Adrenal gland (tissue), 12 donors: ENCODE data around the gene HMGXB3. TPM values are rescaled to one million over a fixed set of nuclear protein-coding genes. Genes with fewer than 3 reads are reported as not detected.

Experiments
- DNase-seq, 7 donors: peaks; one replicate each; pipeline ENCODE4 v3.0.0-alpha.2; 2019 to 2020
- H3K27ac ChIP-seq, 5 donors: fragments of 200-600 bp; sonication (generic) in 4 of 5; 1 replicate in 3 of 5; 2 replicates in 2 of 5; pipeline versions ENCODE4 v1.5.1 to v1.8.0; 2016 to 2020; ENCODE audit warnings: mild to moderate bottlenecking in 1 of 5
- H3K27me3 ChIP-seq: fragments of 200-600 bp; 2 replicates; pipeline ENCODE4 v1.8.0; 2021
- H3K36me3 ChIP-seq, 2 donors: fragments of 200-600 bp; replicated peaks in 1 of 2; 1 replicate in 1 of 2; 2 replicates in 1 of 2; pipeline versions ENCODE4 v1.5.1 to v1.8.0; 2018 to 2022
- H3K4me1 ChIP-seq, 2 donors: fragments of 200-600 bp; replicated peaks in 1 of 2; 1 replicate in 1 of 2; 2 replicates in 1 of 2; pipeline versions ENCODE4 v1.5.1 to v1.8.0; 2018 to 2021
- H3K4me3 ChIP-seq, 4 donors: fragments of 200-600 bp; sonication (generic) in 3 of 4; one replicate each; pipeline ENCODE4 v1.5.1; 2016 to 2018
- H3K9me3 ChIP-seq, 3 donors: fragments of 200-600 bp; sonication (generic) in 1 of 3; replicated peaks in 1 of 3; 1 replicate in 2 of 3; 2 replicates in 1 of 3; pipeline versions ENCODE4 v1.5.1 to v1.8.0; 2016 to 2021
- POLR2A ChIP-seq, 2 donors: fragments of 450-650 bp; IDR thresholded peaks; one replicate each; pipeline ENCODE4 v1.6.1; 2017; ENCODE audit warnings: antibody characterized with exemption in 2 of 2, mild to moderate bottlenecking in 2 of 2, moderate library complexity in 1 of 2
- WGBS, 4 donors: extraction: QIAGEN DNeasy Blood & Tissue Kit in 2 of 4; methylation state at CpG; one replicate each; pipeline versions ENCODE4 v1.1.5 to v1.1.7; 2013 to 2017; 5-methylcytosine and 5-hydroxymethylcytosine counted together
- intact Hi-C, 2 donors: fragments of 100-400 bp; cut with DNase I; formaldehyde crosslinking; loops; one replicate each; pipeline versions ENCODE4 v1.14.1 to v1.15.0; 2022 to 2023
- polyA plus RNA-seq, 3 donors: library from polyadenylated mRNA; stranded (reverse); fragments of 200-250 nt in 2 of 3; fragments of 350-450 nt in 1 of 3; fragmentation: Illumina TruSeq in 1 of 3; extraction: RNeasy Lipid Tissue Mini Kit (QIAGEN cat#74804) in 1 of 3; gene quantifications; one replicate each; pipeline ENCODE4 v1.2.3, GENCODE V29; 2013 to 2014
- total RNA-seq, 9 donors: library from RNA; depleted of rRNA in 4 of 9; stranded (reverse); fragments of >200 nt in 4 of 9; fragments of 120-200 nt in 1 of 9; fragmentation: NEBNext Ultra II Directional in 1 of 9; extraction: Animal tissue kit (Norgen Biotek cat#: 25700) in 1 of 9; gene quantifications; one replicate each; pipeline versions ENCODE4 v1.1.0 to v1.2.4, GENCODE V29; 2013 to 2023
- TF ChIP-seq, protein P1 (sequence below), 6 experiments: fragments of 450-650 bp in 4 of 6; fragments of 200-600 bp in 2 of 6; sonication (generic) in 1 of 6; IDR thresholded peaks; 1 replicate in 5 of 6; 2 replicates in 1 of 6; pipeline versions ENCODE4 v1.5.1 to v1.8.0; 2016 to 2021; ENCODE audit warnings: antibody characterized with exemption in 6 of 6, mild to moderate bottlenecking in 2 of 6, moderate library complexity in 1 of 6
- donor health status: healthy with polysubstance abuse.
- donor health status: Bipolar disorder and iron deficiency.
- donor health status: DM: yes; HTN: yes; CAD: no.
- donor health status: DM: no; HTN: no; CAD: no.
- donor health status: DM: no; HTN: no; CAD: no.
- donor health status: DM: yes; HTN: yes; CAD: no.

HMGXB3 gene
- total and polyA plus RNA-seq, 12 donors: 22.8 to 56.5 (median 36.1) TPM

DNA sequence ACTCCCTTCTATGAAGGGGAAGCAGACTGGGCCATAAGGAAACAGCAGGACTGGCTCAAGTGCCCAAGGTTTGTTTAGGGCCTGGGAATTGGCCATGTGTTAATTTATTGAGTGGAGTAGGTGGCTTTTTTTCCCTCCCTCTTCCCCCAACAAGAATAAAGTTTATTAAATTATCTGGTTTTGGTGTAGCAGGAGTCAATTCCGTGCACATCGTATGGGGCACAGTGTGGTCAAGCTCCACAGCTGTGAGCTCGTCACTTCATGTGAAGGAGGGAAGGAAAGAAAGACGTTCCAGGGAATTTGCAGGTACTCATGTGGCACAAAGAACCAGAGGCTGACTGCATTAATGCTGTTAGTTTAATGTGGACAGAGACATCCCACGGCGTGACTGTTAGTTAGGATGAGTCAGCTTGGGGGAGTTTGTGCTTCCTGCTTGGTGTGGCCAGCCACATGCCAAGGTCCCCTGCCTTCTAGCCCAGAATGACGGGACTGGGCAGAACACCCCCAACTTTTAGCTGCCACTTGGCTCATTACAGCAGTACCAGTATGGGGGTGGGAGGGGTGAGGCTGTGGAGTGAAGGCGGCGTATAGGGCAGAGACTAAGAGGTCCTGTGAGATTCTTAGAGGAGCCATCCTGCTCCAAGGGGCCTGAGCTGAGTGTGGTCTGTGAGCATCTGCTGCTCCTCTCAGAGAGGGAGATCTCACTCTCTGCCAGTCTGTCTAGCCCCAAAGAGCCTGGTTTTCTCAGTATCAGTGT lies 52.6 kb downstream of the HMGXB3 start:
- 61 to 72% (median 69%) methylated on average over 9 of the region's 9 CpGs for WGBS, 4 donors
- intact Hi-C loops: no loop called here
- peak in 5 of 7 donors; percentile 63 to 73 (median 65) for DNase-seq
- Histone ChIP-seq H3K4me3 (no peak overlapping the region), H3K4me1 (peaks cover 0 to 25% of the 10 kb centered on the region in 2 donors), H3K27me3 (no peaks in the 10 kb centered on the region), H3K9me3 (no peaks in the 10 kb centered on the region), H3K36me3 (peaks cover 0 to 79% of the 10 kb centered on the region in 2 donors), H3K27ac (peak overlapping the region in 2 of 5 donors; percentile 26 to 62)
- TF ChIP-seq POLR2A (IDR thresholded peaks at IDR 0.05): no peak
- TF ChIP-seq, protein P1, sequence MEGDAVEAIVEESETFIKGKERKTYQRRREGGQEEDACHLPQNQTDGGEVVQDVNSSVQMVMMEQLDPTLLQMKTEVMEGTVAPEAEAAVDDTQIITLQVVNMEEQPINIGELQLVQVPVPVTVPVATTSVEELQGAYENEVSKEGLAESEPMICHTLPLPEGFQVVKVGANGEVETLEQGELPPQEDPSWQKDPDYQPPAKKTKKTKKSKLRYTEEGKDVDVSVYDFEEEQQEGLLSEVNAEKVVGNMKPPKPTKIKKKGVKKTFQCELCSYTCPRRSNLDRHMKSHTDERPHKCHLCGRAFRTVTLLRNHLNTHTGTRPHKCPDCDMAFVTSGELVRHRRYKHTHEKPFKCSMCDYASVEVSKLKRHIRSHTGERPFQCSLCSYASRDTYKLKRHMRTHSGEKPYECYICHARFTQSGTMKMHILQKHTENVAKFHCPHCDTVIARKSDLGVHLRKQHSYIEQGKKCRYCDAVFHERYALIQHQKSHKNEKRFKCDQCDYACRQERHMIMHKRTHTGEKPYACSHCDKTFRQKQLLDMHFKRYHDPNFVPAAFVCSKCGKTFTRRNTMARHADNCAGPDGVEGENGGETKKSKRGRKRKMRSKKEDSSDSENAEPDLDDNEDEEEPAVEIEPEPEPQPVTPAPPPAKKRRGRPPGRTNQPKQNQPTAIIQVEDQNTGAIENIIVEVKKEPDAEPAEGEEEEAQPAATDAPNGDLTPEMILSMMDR (IDR thresholded peaks at IDR 0.05): no peak

DNA sequence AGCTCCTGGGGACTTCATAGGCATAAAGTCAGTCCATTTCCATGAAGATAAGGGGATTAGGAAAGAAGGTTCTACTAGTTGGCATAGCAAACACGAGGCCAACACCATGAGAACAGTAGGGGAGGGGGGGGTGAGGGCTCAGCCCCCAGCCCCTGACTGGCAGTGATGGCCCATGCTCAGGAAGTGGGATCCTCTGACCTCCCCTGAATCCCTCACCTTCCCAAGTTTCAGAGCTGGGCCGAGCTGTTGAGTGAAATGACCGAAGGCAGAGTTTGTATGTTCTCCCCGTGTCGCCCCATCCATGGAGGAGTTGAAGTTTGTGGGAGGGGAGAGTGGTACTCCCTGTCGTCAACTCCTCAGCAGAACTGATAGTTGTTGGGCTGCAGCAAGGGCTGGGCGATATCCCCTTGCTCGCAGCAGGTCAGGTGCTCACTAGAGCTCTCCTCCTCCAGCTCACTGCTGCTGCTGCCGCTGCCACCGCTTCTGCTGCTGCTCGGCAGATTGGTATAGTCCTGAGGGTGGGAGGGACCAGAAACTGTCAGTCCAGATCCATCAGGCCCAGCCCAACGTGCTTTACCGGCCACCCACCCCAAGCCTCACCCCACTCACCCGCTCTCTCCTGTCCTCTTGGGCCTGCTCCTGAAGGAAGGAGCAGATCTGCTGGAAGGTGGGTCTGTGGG lies 53.3 kb downstream of the HMGXB3 start:
- DNase-seq: no peak
- TF ChIP-seq POLR2A (IDR thresholded peaks at IDR 0.05): no peak
- TF ChIP-seq, protein P1 (IDR thresholded peaks at IDR 0.05): no peak
- no peaks in the 10 kb centered on the region for H3K9me3 ChIP-seq
- H3K4me1 ChIP-seq: peaks cover 0 to 24% of the 10 kb centered on the region in 2 donors
- peaks cover 0 to 72% of the 10 kb centered on the region in 2 donors for H3K36me3 ChIP-seq
- WGBS, 4 donors: 89 to 94% (median 92%) methylated on average over 11 to 14 of the region's 14 CpGs
- intact Hi-C loops: no loop called here
- H3K4me3 ChIP-seq: no peak overlapping the region
- H3K27me3 ChIP-seq: no peaks in the 10 kb centered on the region
- H3K27ac ChIP-seq: peak overlapping the region in 2 of 5 donors; percentile 26 to 62

GRCh38 chr5:150054569-150054968 lies 54.0 kb downstream of the HMGXB3 start:
- no peak for DNase-seq
- peaks cover 0 to 23% of the 10 kb centered on the region in 2 donors for H3K4me1 ChIP-seq
- intact Hi-C loops: no loop called here
- no peaks in the 10 kb centered on the region for H3K9me3 ChIP-seq
- TF ChIP-seq, protein P1 (IDR thresholded peaks at IDR 0.05): no peak
- no peak for TF ChIP-seq POLR2A (IDR thresholded peaks at IDR 0.05)
- no peaks in the 10 kb centered on the region for H3K27me3 ChIP-seq
- WGBS, 4 donors: 89 to 100% (median 95%) methylated on average over 2 of the region's 2 CpGs
- H3K4me3 ChIP-seq: no peak overlapping the region
- peaks cover 0 to 64% of the 10 kb centered on the region in 2 donors for H3K36me3 ChIP-seq
- no peak overlapping the region for H3K27ac ChIP-seq

- WGBS, 4 donors: 89 to 95% (median 92%) methylated on average over 11 to 14 of the region's 14 CpGs
- H3K9me3 ChIP-seq: no peaks in the 10 kb centered on the region
- H3K27ac ChIP-seq: no peak overlapping the region
- no peak for DNase-seq
- no peak for TF ChIP-seq POLR2A (IDR thresholded peaks at IDR 0.05)
- TF ChIP-seq, protein P1 (IDR thresholded peaks at IDR 0.05): no peak
- intact Hi-C loops: no loop called here
- peaks cover 0 to 55% of the 10 kb centered on the region in 2 donors for H3K36me3 ChIP-seq
- H3K4me1 ChIP-seq: peaks cover 0 to 14% of the 10 kb centered on the region in 2 donors
- no peak overlapping the region for H3K4me3 ChIP-seq
- no peaks in the 10 kb centered on the region for H3K27me3 ChIP-seq
Observed at GRCh38 chr5:150055326-150056074, 55.0 kb downstream of the HMGXB3 start.
